DND-41 (cell line): ENCODE data around the gene CYP19A1.

ENCODE experiments used
- ATAC-seq: fragments of 200-7000 bp; cut with Tn5 transposase; 3 replicates; pipeline ENCODE4 v1.9.1; 2021; ENCODE audit warnings: low read depth; ENCODE audit not compliant: insufficient read depth
- DNase-seq: peaks from one replicate; pipeline ENCODE4 v3.0.0-alpha.2; 2020
- H2AFZ ChIP-seq: 2 replicates; pipeline ENCODE4 v1.6.0; 2012; ENCODE audit warnings: low read depth, low read length
- H3K27ac ChIP-seq: 2 replicates; pipeline ENCODE4 v1.5.1; 2012; ENCODE audit warnings: low read length, inconsistent platforms
- H3K27me3 ChIP-seq: fragments of 200-600 bp; sonication (generic); 2 replicates; pipeline ENCODE4 v1.6.0; 2012; ENCODE audit warnings: low read length, mild to moderate bottlenecking, inconsistent platforms; ENCODE audit not compliant: insufficient read depth, poor library complexity
- H3K36me3 ChIP-seq: 2 replicates; pipeline ENCODE4 v1.5.1; 2012; ENCODE audit warnings: low read length, inconsistent platforms; ENCODE audit not compliant: insufficient read depth
- H3K4me1 ChIP-seq: 2 replicates; pipeline ENCODE4 v1.5.1; 2012; ENCODE audit warnings: mild to moderate bottlenecking, low read length; ENCODE audit not compliant: insufficient read depth
- H3K4me2 ChIP-seq: 2 replicates; pipeline ENCODE4 v1.6.0; 2012; ENCODE audit warnings: mild to moderate bottlenecking, moderate library complexity, low read length, inconsistent platforms; ENCODE audit not compliant: insufficient read depth
- H3K4me3 ChIP-seq, 2 experiments: fragments of 200-600 bp in 1 of 2; shearing (Covaris generic) in 1 of 2; 2 replicates each; pipeline ENCODE4 v1.5.1; 2012 to 2016; ENCODE audit warnings: inconsistent platforms in 2 of 2, low read length in 2 of 2, mild to moderate bottlenecking in 2 of 2, low read depth in 1 of 2, moderate library complexity in 1 of 2
- H3K79me2 ChIP-seq: 2 replicates; pipeline ENCODE4 v1.6.0; 2012; ENCODE audit warnings: low read length, inconsistent platforms; ENCODE audit not compliant: insufficient read depth
- H3K9ac ChIP-seq: 2 replicates; pipeline ENCODE4 v1.6.0; 2012; ENCODE audit warnings: low read depth, mild to moderate bottlenecking, inconsistent platforms, low read length, moderate library complexity
- H3K9me3 ChIP-seq: 2 replicates; pipeline ENCODE4 v1.5.1; 2012; ENCODE audit warnings: low read length, moderate library complexity, mild to moderate bottlenecking, inconsistent platforms; ENCODE audit not compliant: insufficient read depth, severe bottlenecking
- H4K20me1 ChIP-seq: 2 replicates; pipeline ENCODE4 v1.6.0; 2012; ENCODE audit warnings: low read length; ENCODE audit not compliant: insufficient read depth
- CTCF ChIP-seq: IDR thresholded peaks from 2 replicates; pipeline ENCODE4 v1.5.1; 2012; ENCODE audit warnings: borderline replicate concordance, low read length, moderate library complexity, mild to moderate bottlenecking; ENCODE audit not compliant: poor library complexity, severe bottlenecking; ENCODE audit errors: extremely low read depth
- EZH2 ChIP-seq: IDR thresholded peaks from 3 replicates; pipeline ENCODE4 v1.6.1; 2012; ENCODE audit warnings: borderline replicate concordance, low read depth, mild to moderate bottlenecking, moderate library complexity, low read length, inconsistent platforms; ENCODE audit not compliant: severe bottlenecking

Gene CYP19A1

GRCh38 chr15:51375966-51376640, 37.7 kb upstream of the CYP19A1 start:
- H3K4me2 ChIP-seq = no peak overlapping the region
- no peak for DNase-seq

DNA sequence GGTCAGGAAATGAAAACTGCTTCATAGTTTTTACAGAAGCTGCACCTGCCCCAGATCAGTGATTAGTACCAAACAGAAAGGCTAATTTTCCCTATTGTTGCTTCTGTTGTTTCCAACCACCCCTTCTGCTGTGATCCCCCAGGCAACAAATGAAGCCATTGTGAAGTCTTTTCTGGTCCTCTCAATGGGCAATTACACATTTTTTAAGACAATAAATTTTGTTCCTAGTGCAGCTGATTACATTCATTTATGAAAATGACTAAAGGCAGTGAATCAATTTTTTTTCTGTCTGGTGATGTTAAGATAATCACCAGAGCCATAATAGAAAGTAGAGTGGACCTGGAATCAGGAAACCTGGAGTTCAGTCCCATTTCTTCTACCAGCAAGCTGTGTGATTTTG, 35.7 kb upstream of the CYP19A1 start:
- Histone ChIP-seq H3K9me3 (no peaks in the 10 kb centered on the region), H3K27me3 (no peaks in the 10 kb centered on the region), H3K9ac (no peak overlapping the region), H2AFZ (no peak overlapping the region), H3K4me1 (no peaks in the 10 kb centered on the region), H3K27ac (no peak overlapping the region), H3K4me3 (no peak overlapping the region), H3K79me2 (no peaks in the 10 kb centered on the region), H4K20me1 (no peaks in the 10 kb centered on the region), H3K36me3 (no peaks in the 10 kb centered on the region), H3K4me2 (no peak overlapping the region)
- TF ChIP-seq EZH2 (no peak), CTCF (no peak)
- DNase-seq (no peak), ATAC-seq (no peak)

More at GRCh38 chr15:51375966-51376640, 37.7 kb upstream of the CYP19A1 start:
- no peak for TF ChIP-seq CTCF
- TF ChIP-seq EZH2 = no peak
- ATAC-seq = no peak
- H4K20me1 ChIP-seq = no peaks in the 10 kb centered on the region
- no peaks in the 10 kb centered on the region for H3K4me1 ChIP-seq
- H3K9ac ChIP-seq = no peak overlapping the region
- H3K36me3 ChIP-seq = no peaks in the 10 kb centered on the region
- no peak overlapping the region for H3K27ac ChIP-seq
- no peak overlapping the region for H2AFZ ChIP-seq
- H3K4me3 ChIP-seq = no peak overlapping the region
- H3K27me3 ChIP-seq = no peaks in the 10 kb centered on the region
- no peaks in the 10 kb centered on the region for H3K9me3 ChIP-seq
- H3K79me2 ChIP-seq = no peaks in the 10 kb centered on the region

DNA sequence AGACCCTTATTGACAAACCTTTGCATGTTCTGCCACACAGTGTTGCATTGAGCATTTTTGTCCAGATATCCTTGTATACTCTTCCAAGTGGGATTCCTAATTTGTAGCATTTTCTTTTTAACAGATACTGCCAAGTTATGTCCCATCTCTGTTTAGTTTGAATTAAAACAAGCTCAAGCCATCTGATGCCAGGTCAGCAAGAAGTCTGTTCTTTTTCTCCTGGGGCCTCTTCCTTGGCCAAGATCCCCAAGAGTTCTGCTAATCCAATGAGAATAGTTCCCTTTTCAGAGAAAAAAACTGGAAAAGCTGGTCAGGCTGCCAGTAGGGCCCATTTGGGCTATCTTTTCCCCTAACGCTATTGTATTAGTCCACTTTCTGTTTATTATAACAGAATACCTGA, 32.9 kb upstream of the CYP19A1 start:
- Histone ChIP-seq H3K36me3 (no peaks in the 10 kb centered on the region), H4K20me1 (no peaks in the 10 kb centered on the region), H3K27me3 (no peaks in the 10 kb centered on the region), H3K4me1 (no peaks in the 10 kb centered on the region), H3K4me3 (no peak overlapping the region), H3K4me2 (no peak overlapping the region), H3K79me2 (no peaks in the 10 kb centered on the region), H2AFZ (no peak overlapping the region), H3K27ac (no peak overlapping the region), H3K9me3 (no peaks in the 10 kb centered on the region), H3K9ac (no peak overlapping the region)
- DNase-seq (no peak), ATAC-seq (no peak)
- no peak for TF ChIP-seq CTCF
- no peak for TF ChIP-seq EZH2

DNA sequence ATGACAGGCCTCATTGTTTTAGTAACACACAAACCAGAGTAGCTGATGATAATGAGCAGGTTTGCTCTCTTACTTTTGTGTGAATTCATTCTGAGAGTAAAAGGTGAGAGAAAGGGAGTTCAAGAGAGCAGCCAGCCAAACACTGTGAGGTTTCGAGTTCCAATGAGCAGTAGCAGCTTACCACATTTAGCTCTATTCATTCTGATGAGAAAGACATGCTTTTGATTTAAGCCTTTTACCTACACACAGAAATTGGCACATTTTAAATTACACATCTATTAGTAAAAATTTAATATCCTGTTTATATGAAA, 31.0 kb upstream of the CYP19A1 start:
- H4K20me1 ChIP-seq = no peaks in the 10 kb centered on the region
- H3K36me3 ChIP-seq = no peaks in the 10 kb centered on the region
- no peaks in the 10 kb centered on the region for H3K27me3 ChIP-seq
- no peaks in the 10 kb centered on the region for H3K4me1 ChIP-seq
- no peak overlapping the region for H3K9ac ChIP-seq
- no peaks in the 10 kb centered on the region for H3K9me3 ChIP-seq
- no peak overlapping the region for H3K27ac ChIP-seq
- DNase-seq = no peak
- H3K4me2 ChIP-seq = no peak overlapping the region
- no peak for ATAC-seq
- TF ChIP-seq CTCF (no peak), EZH2 (no peak)
- no peak overlapping the region for H3K4me3 ChIP-seq
- H3K79me2 ChIP-seq = no peaks in the 10 kb centered on the region
- H2AFZ ChIP-seq = no peak overlapping the region
